Kidney epithelial cell (primary cell): ENCODE data around the gene GET3. TPM values are rescaled to one million over a fixed set of nuclear protein-coding genes. Genes with fewer than 3 reads are reported as not detected.

ENCODE experiments used
- DNase-seq: peaks from one replicate; pipeline ENCODE4 v3.0.0-alpha.2; 2010; ENCODE audit warnings: low read depth
- H3K27me3 ChIP-seq: 2 replicates; pipeline ENCODE4 v1.6.0; 2011; ENCODE audit warnings: low read length; ENCODE audit not compliant: control insufficient read depth, insufficient read depth
- H3K36me3 ChIP-seq: 2 replicates; pipeline ENCODE4 v1.5.1; 2011; ENCODE audit warnings: low read length; ENCODE audit not compliant: control insufficient read depth, insufficient read depth
- H3K4me3 ChIP-seq: 2 replicates; pipeline ENCODE4 v1.5.1; 2011; ENCODE audit warnings: low read depth, mild to moderate bottlenecking, control low read depth, low read length
- total RNA-seq: library from RNA; depleted of rRNA; stranded (reverse); fragments of >200 nt; gene quantifications from 2 replicates; pipeline ENCODE4 v1.2.3, GENCODE V29; 2015
- TF ChIP-seq, protein P1 (sequence below): IDR thresholded peaks from 2 replicates; pipeline ENCODE4 v1.5.1; 2011; ENCODE audit warnings: mild to moderate bottlenecking, moderate library complexity, low read length, control low read depth, inconsistent platforms; ENCODE audit not compliant: insufficient read depth, poor library complexity, severe bottlenecking

The GET3 gene
- total RNA-seq, 1 donor from 2014 or later: 146 TPM

GRCh38 chr19:12789098-12789903, 52.0 kb downstream of the GET3 start:
- Histone ChIP-seq H3K4me3 (peak overlapping the region; percentile 23), H3K36me3 (no peaks in the 10 kb centered on the region), H3K27me3 (no peaks in the 10 kb centered on the region)
- no peak for DNase-seq
- TF ChIP-seq, protein P1, sequence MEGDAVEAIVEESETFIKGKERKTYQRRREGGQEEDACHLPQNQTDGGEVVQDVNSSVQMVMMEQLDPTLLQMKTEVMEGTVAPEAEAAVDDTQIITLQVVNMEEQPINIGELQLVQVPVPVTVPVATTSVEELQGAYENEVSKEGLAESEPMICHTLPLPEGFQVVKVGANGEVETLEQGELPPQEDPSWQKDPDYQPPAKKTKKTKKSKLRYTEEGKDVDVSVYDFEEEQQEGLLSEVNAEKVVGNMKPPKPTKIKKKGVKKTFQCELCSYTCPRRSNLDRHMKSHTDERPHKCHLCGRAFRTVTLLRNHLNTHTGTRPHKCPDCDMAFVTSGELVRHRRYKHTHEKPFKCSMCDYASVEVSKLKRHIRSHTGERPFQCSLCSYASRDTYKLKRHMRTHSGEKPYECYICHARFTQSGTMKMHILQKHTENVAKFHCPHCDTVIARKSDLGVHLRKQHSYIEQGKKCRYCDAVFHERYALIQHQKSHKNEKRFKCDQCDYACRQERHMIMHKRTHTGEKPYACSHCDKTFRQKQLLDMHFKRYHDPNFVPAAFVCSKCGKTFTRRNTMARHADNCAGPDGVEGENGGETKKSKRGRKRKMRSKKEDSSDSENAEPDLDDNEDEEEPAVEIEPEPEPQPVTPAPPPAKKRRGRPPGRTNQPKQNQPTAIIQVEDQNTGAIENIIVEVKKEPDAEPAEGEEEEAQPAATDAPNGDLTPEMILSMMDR: no peak

DNA sequence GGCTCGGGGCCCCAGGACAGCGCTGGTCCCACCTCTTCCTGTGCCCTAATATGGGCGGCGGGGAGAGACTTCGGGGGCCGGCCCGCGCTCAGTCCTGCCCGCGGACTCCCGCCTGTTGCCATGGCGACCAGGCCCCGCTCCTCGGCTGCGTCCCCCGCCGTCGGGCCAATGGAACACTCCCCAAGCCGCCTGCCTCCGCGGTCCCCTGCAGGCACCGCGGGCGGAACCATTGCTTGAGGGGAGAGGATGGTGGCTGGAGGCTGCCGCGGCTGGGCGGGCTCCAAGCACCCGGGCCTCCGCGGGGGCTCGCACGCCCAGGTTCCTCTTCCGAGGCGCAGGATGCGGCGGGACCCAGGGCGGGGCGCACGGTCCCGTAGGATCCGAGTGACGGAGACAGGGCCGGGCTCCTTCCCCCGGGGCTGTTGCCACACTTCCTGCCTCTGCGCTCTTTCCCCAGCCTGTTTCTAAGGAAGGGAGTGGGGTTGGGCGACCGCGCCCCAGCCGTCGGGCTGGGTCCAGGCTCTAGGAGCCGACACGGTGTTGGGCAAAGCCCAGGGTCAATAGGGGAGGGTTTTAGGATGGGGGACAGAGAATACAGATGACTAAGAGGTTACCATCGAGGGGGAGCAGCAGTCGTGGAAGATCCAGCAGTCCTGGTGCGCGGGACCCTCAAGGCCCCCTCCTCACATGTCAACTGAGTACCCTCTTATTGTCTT, 52.8 kb downstream of the GET3 start:
- H3K36me3 ChIP-seq: no peaks in the 10 kb centered on the region
- H3K27me3 ChIP-seq: no peaks in the 10 kb centered on the region
- TF ChIP-seq, protein P1: no peak
- H3K4me3 ChIP-seq: peak overlapping the region; percentile 23
- DNase-seq: no peak

DNA sequence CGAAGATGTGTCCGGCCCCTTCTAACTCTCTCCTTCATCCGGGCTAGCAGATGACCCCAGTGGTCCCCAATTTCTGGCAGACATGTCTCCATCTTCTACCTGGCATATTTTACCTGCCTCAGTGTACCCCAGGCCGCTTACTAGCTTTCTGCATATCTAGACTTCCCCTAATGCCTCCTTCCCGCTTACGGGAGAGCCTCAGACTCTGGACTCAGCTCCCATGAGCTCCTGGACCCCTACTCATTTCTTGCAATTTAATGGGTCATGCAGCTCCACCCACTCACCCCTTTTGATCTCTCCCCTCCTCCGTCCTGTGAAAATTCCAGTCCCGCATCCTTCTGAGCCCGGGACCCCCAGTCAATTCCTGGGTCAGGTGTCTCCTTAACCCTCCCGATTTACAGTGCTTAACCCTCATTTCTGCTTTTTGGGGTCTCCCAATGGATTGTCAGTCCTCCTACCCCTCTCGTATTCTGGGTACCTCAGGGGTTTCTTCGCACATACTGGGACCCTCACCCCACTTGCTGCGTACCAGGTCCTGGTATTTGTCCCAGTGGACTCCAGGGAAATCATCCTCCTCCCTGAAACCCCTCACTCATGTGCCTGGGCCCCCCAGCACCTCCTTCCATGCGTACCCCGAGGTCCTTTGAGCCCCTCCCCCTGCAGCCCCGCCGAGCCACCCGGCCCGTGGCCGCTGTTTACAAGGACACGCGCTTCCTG, 53.5 kb downstream of the GET3 start:
- TF ChIP-seq, protein P1: no peak
- Histone ChIP-seq H3K27me3 (no peaks in the 10 kb centered on the region), H3K36me3 (no peaks in the 10 kb centered on the region), H3K4me3 (peak overlapping the region; percentile 96)
- DNase-seq: no peak

GRCh38 chr19:12791345-12792050, 54.2 kb downstream of the GET3 start, which contains the start of gene JUNB:
Gene JUNB, plus strand, starts transcription at chr19:12791486. Its CDS starts 286 bp downstream, at chr19:12791772.
- H3K27me3 ChIP-seq: no peaks in the 10 kb centered on the region
- TF ChIP-seq, protein P1: no peak
- H3K4me3 ChIP-seq: peak within 1 kb of the TSS; percentile 96
- no peak for DNase-seq
- H3K36me3 ChIP-seq: no peaks in the 10 kb centered on the region

DNA sequence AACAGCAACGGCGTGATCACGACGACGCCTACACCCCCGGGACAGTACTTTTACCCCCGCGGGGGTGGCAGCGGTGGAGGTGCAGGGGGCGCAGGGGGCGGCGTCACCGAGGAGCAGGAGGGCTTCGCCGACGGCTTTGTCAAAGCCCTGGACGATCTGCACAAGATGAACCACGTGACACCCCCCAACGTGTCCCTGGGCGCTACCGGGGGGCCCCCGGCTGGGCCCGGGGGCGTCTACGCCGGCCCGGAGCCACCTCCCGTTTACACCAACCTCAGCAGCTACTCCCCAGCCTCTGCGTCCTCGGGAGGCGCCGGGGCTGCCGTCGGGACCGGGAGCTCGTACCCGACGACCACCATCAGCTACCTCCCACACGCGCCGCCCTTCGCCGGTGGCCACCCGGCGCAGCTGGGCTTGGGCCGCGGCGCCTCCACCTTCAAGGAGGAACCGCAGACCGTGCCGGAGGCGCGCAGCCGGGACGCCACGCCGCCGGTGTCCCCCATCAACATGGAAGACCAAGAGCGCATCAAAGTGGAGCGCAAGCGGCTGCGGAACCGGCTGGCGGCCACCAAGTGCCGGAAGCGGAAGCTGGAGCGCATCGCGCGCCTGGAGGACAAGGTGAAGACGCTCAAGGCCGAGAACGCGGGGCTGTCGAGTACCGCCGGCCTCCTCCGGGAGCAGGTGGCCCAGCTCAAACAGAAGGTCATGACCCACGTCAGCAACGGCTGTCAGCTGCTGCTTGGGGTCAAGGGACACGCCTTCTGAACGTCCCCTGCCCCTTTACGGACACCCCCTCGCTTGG, 55.0 kb downstream of the GET3 start:
- no peaks in the 10 kb centered on the region for H3K27me3 ChIP-seq
- no peaks in the 10 kb centered on the region for H3K36me3 ChIP-seq
- no peak for DNase-seq

More for the DNA sequence above, 55.0 kb downstream of the GET3 start:
- TF ChIP-seq, protein P1: no peak
- H3K4me3 ChIP-seq: peak overlapping the region; percentile 96
